CD4-positive, alpha-beta T cell treated with Interleukin-6 for 4 hours (primary cell): ENCODE results near the gene FAM110C.
"Not testable (repeated sequence)": the region's sequence is repeated elsewhere in the genome, so short reads cannot be mapped to it uniquely, and the experiment has no call there.

Experiments
- DNase-seq: peaks from one replicate; pipeline ENCODE4 v3.0.0-alpha.2; 2020; ENCODE audit warnings: mixed read lengths

Gene FAM110C

GRCh38 chr2:42788-43187 lies 3.5 kb downstream of the FAM110C start:
- no peak for DNase-seq

GRCh38 chr2:40465-40864 lies 5.8 kb downstream of the FAM110C start:
- no peak for DNase-seq

GRCh38 chr2:38155-38554 lies 8.2 kb downstream of the FAM110C start:
- no peak for DNase-seq

GRCh38 chr2:36318-36717 lies 10.0 kb downstream of the FAM110C start:
- DNase-seq, result no peak

GRCh38 chr2:35852-36251 lies 10.5 kb downstream of the FAM110C start:
- DNase-seq, result peak; percentile 11

GRCh38 chr2:33620-34019 lies 12.7 kb downstream of the FAM110C start:
- peak; percentile 65 for DNase-seq

GRCh38 chr2:32068-32467 lies 14.2 kb downstream of the FAM110C start:
- DNase-seq, result no peak

GRCh38 chr2:29253-29652 lies 17.1 kb downstream of the FAM110C start:
- DNase-seq, result no peak

- no peak for DNase-seq
Measured at GRCh38 chr2:28406-28975, 17.8 kb downstream of the FAM110C start.

- DNase-seq, result no peak
Measured at GRCh38 chr2:26891-27290, 19.4 kb downstream of the FAM110C start.

GRCh38 chr2:25543-25942 lies 20.8 kb downstream of the FAM110C start:
- DNase-seq, result no peak

GRCh38 chr2:24591-24990 lies 21.7 kb downstream of the FAM110C start:
- DNase-seq, result not testable (repeated sequence)

GRCh38 chr2:24107-24506 lies 22.2 kb downstream of the FAM110C start:
- DNase-seq, result peak; percentile 15

GRCh38 chr2:23283-23682 lies 23.0 kb downstream of the FAM110C start:
- DNase-seq, result no peak

- not testable (repeated sequence) for DNase-seq
Measured at GRCh38 chr2:22244-22643, 24.1 kb downstream of the FAM110C start.

GRCh38 chr2:20259-20658 lies 26.0 kb downstream of the FAM110C start:
- not testable (repeated sequence) for DNase-seq

GRCh38 chr2:19505-19904 lies 26.8 kb downstream of the FAM110C start:
- no peak for DNase-seq

GRCh38 chr2:18402-19271 lies 27.7 kb downstream of the FAM110C start:
- no peak for DNase-seq

GRCh38 chr2:15916-16315 lies 30.4 kb downstream of the FAM110C start:
- DNase-seq, result not testable (repeated sequence)

GRCh38 chr2:11248-11941 lies 34.9 kb downstream of the FAM110C start:
- DNase-seq, result peak; percentile 52

GRCh38 chr2:10222-10875 lies 36.0 kb downstream of the FAM110C start:
- DNase-seq, result no peak
